Measurements from ENCODE around the gene GAS6. TPM values are rescaled to one million over a fixed set of nuclear protein-coding genes. Genes with fewer than 3 reads are reported as not detected.
"Not testable (repeated sequence)": the region's sequence is repeated elsewhere in the genome, so short reads cannot be mapped to it uniquely, and the experiment has no call there.

Gene GAS6
- total and polyA plus RNA-seq, 9 of the 15 experiments (the other 6 are each of a cell fraction or from before 2014, with no cell fraction given): 0.14 to 9.7 (median 4.7) TPM; not detected in 1

DNA sequence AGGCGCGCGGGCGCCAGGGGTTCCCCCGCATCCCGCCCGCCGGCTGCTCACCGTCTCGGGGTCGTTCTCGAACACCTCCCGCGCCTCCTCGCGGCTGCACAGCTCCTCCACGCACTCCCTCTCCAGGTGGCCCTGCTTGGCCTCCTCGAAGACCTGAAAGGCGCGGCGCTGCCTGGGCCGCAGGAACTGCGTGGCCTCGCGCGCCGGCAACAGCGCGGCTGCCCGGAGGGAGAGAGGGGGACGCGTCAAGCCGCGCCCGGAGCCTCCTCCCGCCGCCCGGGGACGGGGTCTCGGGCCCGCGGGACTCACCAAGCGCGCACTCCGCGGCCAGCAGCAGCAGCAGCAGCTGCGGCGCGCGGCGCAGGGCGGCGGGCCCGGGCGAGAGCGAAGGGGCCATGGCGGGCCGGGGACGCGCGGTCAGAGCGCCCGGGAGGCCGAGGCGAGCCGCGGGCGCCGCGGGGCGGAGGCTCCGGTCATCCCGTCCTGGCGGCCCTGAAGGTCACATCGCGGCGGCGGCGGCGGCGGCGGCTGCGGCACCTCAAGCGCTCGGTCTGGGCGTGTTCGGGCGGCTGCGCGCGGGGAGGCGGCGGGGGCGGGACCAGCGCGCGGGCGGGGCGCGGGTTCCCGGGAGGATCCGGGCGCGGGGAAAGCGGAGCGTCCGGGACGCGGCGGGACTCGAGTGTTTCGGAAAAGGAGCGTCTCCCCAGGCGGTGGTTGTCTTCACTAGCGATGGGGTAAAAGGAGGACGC is at the start of gene GAS6 (continued):
- TF ChIP-seq, protein P1, sequence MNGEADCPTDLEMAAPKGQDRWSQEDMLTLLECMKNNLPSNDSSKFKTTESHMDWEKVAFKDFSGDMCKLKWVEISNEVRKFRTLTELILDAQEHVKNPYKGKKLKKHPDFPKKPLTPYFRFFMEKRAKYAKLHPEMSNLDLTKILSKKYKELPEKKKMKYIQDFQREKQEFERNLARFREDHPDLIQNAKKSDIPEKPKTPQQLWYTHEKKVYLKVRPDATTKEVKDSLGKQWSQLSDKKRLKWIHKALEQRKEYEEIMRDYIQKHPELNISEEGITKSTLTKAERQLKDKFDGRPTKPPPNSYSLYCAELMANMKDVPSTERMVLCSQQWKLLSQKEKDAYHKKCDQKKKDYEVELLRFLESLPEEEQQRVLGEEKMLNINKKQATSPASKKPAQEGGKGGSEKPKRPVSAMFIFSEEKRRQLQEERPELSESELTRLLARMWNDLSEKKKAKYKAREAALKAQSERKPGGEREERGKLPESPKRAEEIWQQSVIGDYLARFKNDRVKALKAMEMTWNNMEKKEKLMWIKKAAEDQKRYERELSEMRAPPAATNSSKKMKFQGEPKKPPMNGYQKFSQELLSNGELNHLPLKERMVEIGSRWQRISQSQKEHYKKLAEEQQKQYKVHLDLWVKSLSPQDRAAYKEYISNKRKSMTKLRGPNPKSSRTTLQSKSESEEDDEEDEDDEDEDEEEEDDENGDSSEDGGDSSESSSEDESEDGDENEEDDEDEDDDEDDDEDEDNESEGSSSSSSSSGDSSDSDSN (IDR thresholded peaks at IDR 0.05; ENCODE audit: borderline replicate concordance in 1 of 2, low read depth in 2 of 2, low read length in 2 of 2): peak in 1 of 2 experiments; percentile 47; a peak in 1 of 4 replicates
- no peak for TF ChIP-seq CAMTA2 (CRISPR knock-in tag; conservative IDR thresholded peaks at IDR 0.05)
- TF ChIP-seq PHF8 (IDR thresholded peaks at IDR 0.05; ENCODE audit: borderline replicate concordance, low read length): peak; percentile 27; the same call in 1 of the 2 replicates
- no peak for TF ChIP-seq ZNF197 (CRISPR knock-in tag; IDR thresholded peaks at IDR 0.05; ENCODE audit: low read depth)
- no peak for TF ChIP-seq HIVEP1 (CRISPR knock-in tag; IDR thresholded peaks at IDR 0.05)
- TF ChIP-seq, protein P2, sequence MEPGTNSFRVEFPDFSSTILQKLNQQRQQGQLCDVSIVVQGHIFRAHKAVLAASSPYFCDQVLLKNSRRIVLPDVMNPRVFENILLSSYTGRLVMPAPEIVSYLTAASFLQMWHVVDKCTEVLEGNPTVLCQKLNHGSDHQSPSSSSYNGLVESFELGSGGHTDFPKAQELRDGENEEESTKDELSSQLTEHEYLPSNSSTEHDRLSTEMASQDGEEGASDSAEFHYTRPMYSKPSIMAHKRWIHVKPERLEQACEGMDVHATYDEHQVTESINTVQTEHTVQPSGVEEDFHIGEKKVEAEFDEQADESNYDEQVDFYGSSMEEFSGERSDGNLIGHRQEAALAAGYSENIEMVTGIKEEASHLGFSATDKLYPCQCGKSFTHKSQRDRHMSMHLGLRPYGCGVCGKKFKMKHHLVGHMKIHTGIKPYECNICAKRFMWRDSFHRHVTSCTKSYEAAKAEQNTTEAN (CRISPR knock-in tag; IDR thresholded peaks at IDR 0.05): no peak
- TF ChIP-seq ETV5 (CRISPR knock-in tag; IDR thresholded peaks at IDR 0.05; ENCODE audit: low read depth): no peak
- TF ChIP-seq TSHZ1 (CRISPR knock-in tag; IDR thresholded peaks at IDR 0.05): no peak
- TF ChIP-seq ZBTB1 (CRISPR knock-in tag; IDR thresholded peaks at IDR 0.05; ENCODE audit: borderline replicate concordance, low read depth): peak; percentile 53; the same call in 1 of the 2 replicates
- no peak for TF ChIP-seq MECOM (CRISPR knock-in tag; IDR thresholded peaks at IDR 0.05)

- CTCF ChIA-PET (ENCODE audit: low intra/inter-chr PET ratio); H3K4me3 ChIP-seq: not testable (repeated sequence)
Observed at GRCh38 chr13:113913408-113913807, 49.5 kb upstream of the GAS6 start.

More at GRCh38 chr13:113913408-113913807, 49.5 kb upstream of the GAS6 start:
- H3K9ac ChIP-seq (ENCODE audit: insufficient read depth in 1 of 2, low read depth in 2 of 2, low read length in 2 of 2); BruUV-seq (replicated peaks); H4K20me1 ChIP-seq (replicated peaks; ENCODE audit: control insufficient read depth, insufficient read depth, low read length); H3K79me2 ChIP-seq (ENCODE audit: control insufficient read depth, insufficient read depth, low read length); POLR2A ChIA-PET; H2AFZ ChIP-seq (ENCODE audit: low read depth, low read length); H3K9me3 ChIP-seq (replicated peaks; ENCODE audit: control insufficient read depth, insufficient read depth, low read depth, low read length); H3K27ac ChIP-seq (ENCODE audit: extremely low read depth, low read depth, low read length); DNase-seq (ENCODE audit: extremely low read depth in 1 of 4, low spot score in 3 of 4); H3K9me1 ChIP-seq (ENCODE audit: control insufficient read depth, insufficient read depth, low read length); ATAC-seq; H3K4me2 ChIP-seq (ENCODE audit: insufficient read depth, low read length); intact Hi-C loops (cut with micrococcal nuclease); H3K36me3 ChIP-seq (ENCODE audit: control insufficient read depth, insufficient read depth, low read length); H3K4me1 ChIP-seq (replicated peaks in 1 of 2; ENCODE audit: control insufficient read depth in 2 of 2, insufficient read depth in 2 of 2, low read length in 2 of 2); FAIRE-seq: not testable (repeated sequence)
- 0% methylated on average over 2 of the region's 8 CpGs for WGBS (ENCODE audit: insufficient coverage, low coverage, missing lambda C conversion rate)
- H3K27me3 ChIP-seq (ENCODE audit: control insufficient read depth in 2 of 2, insufficient read depth in 2 of 2, low read length in 2 of 2): peaks cover 24 to 51% of the 10 kb centered on the region in 2 experiments; a peak in 4 of 5 replicates
- in situ Hi-C loops (cut with MboI): loop anchor here (10.0 kb wide), 2 partner anchors 89 to 259 kb away; partner anchors contain the start of gene ATP4B

All from K562 (cell line).